Ovary (tissue), 3 donors: Measurements from ENCODE around the gene FAM131C.

Experiments
- CTCF ChIP-seq, 3 donors: fragments of 450-650 bp in 2 of 3; fragments of 200-600 bp in 1 of 3; IDR thresholded peaks; one replicate each; pipeline versions ENCODE4 v1.5.1 to v1.8.0; 2016 to 2022; ENCODE audit warnings: antibody characterized with exemption in 3 of 3, mild to moderate bottlenecking in 1 of 3
- EP300 ChIP-seq: sonication (generic); formaldehyde crosslinking; IDR thresholded peaks from one replicate; pipeline ENCODE4 v1.6.1; 2017; ENCODE audit warnings: antibody characterized with exemption
- POLR2A ChIP-seq: fragments of 450-650 bp; IDR thresholded peaks from one replicate; pipeline ENCODE4 v1.6.1; 2017; ENCODE audit warnings: antibody characterized with exemption, mild to moderate bottlenecking, moderate library complexity
- donor health status: DM: no; HTN: no; CAD: no.

- TF ChIP-seq POLR2A (no peak), CTCF (IDR thresholded peaks at IDR 0.05) (peak; percentile 84 to 98 (median 97)), EP300 (no peak)
Observed at GRCh38 chr1:16009030-16009460, 64.4 kb downstream of the FAM131C start.
